ENCODE data around the gene CBLB.

DNA sequence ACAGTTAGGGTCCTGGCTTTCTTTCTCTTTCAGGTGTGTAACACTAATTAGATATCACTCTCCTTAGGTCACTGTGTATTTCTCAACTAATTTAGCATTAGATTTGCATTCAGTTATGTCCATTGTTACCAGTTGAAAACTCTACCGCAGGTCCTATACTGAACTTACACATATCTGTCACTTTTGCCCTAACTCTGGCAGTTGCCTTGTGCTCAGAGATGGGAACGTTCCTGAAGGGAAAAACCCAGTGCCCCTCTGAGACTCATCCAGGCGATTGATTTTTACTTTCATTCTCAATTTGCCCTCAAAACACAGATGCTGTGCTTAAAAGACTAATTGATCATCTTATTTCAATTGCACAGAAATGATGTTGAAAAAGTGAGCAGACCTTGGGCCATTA is 253.0 kb downstream of the CBLB start:
- TF ChIP-seq, protein P1, sequence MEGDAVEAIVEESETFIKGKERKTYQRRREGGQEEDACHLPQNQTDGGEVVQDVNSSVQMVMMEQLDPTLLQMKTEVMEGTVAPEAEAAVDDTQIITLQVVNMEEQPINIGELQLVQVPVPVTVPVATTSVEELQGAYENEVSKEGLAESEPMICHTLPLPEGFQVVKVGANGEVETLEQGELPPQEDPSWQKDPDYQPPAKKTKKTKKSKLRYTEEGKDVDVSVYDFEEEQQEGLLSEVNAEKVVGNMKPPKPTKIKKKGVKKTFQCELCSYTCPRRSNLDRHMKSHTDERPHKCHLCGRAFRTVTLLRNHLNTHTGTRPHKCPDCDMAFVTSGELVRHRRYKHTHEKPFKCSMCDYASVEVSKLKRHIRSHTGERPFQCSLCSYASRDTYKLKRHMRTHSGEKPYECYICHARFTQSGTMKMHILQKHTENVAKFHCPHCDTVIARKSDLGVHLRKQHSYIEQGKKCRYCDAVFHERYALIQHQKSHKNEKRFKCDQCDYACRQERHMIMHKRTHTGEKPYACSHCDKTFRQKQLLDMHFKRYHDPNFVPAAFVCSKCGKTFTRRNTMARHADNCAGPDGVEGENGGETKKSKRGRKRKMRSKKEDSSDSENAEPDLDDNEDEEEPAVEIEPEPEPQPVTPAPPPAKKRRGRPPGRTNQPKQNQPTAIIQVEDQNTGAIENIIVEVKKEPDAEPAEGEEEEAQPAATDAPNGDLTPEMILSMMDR (IDR thresholded peaks at IDR 0.05 in 8 of 11, conservative IDR thresholded peaks at IDR 0.05 in 3 of 11) = no peak
- TF ChIP-seq POLR2AphosphoS5 (IDR thresholded peaks at IDR 0.05) (no peak), POLR2A (IDR thresholded peaks at IDR 0.05) (no peak)
